Body of pancreas (tissue), 4 donors: ENCODE measurements around the gene AGXT. TPM values are rescaled to one million over a fixed set of nuclear protein-coding genes. Genes with fewer than 3 reads are reported as not detected.

Source experiments
- ATAC-seq: fragments of 150-250 bp; one replicate; pipeline ENCODE4 v1.9.1; 2016
- DNase-seq, 4 donors: peaks; one replicate each; pipeline ENCODE4 v3.0.0-alpha.2; 2019
- H3K27ac ChIP-seq, 4 donors: fragments of 200-600 bp; sonication (generic); 1 replicate in 3 of 4; 2 replicates in 1 of 4; pipeline versions ENCODE4 v1.5.1 to v1.6.1; 2016 to 2019; ENCODE audit warnings: mild to moderate bottlenecking in 1 of 4, mixed read lengths in 1 of 4, moderate library complexity in 1 of 4
- H3K27me3 ChIP-seq, 2 donors: fragments of 200-600 bp; sonication (generic); one replicate each; pipeline ENCODE4 v1.6.0; 2016; ENCODE audit warnings: mild to moderate bottlenecking in 1 of 2
- H3K36me3 ChIP-seq, 2 donors: fragments of 200-600 bp; sonication (generic); replicated peaks in 1 of 2; 2 replicates each; pipeline ENCODE4 v1.5.1; 2016; ENCODE audit warnings: low read depth in 2 of 2; ENCODE audit not compliant: insufficient read depth in 1 of 2
- H3K4me1 ChIP-seq: fragments of 200-600 bp; sonication (generic); one replicate; pipeline ENCODE4 v1.6.0; 2016
- H3K4me3 ChIP-seq, 2 donors: fragments of 200-600 bp; sonication (generic); 1 replicate in 1 of 2; 2 replicates in 1 of 2; pipeline ENCODE4 v1.5.1; 2016 to 2019
- H3K9me3 ChIP-seq, 3 donors: fragments of 200-600 bp; sonication (generic); 1 replicate in 2 of 3; 2 replicates in 1 of 3; pipeline ENCODE4 v1.5.1; 2016
- POLR2A ChIP-seq, 3 donors: fragments of 450-650 bp; IDR thresholded peaks; one replicate each; pipeline ENCODE4 v1.6.1; 2016; ENCODE audit warnings: antibody characterized with exemption in 3 of 3, mild to moderate bottlenecking in 2 of 3
- WGBS, 2 donors: methylation state at CpG; one replicate each; pipeline ENCODE4 v1.1.5; 2017; 5-methylcytosine and 5-hydroxymethylcytosine counted together
- intact Hi-C: fragments of 100-400 bp; cut with DNase I; formaldehyde crosslinking; loops from one replicate; pipeline ENCODE4 v1.15.1; 2023
- total RNA-seq, 2 donors: library from RNA; depleted of rRNA; stranded (reverse); fragments of >200 nt; gene quantifications; one replicate each; pipeline ENCODE4 v1.1.0, GENCODE V29; 2016
- TF ChIP-seq, protein P1 (sequence below), 7 experiments: fragments of 450-650 bp in 4 of 7; fragments of 200-600 bp in 3 of 7; sonication (generic) in 3 of 7; IDR thresholded peaks; one replicate each; pipeline ENCODE4 v1.5.1; 2016 to 2019; ENCODE audit warnings: antibody characterized with exemption in 7 of 7

Gene AGXT
- total RNA-seq, 2 donors from 2014 or later, result 1.6 TPM; not detected in 1

- DNase-seq (peak in 3 of 4 donors; percentile 3 to 11 (median 6)), ATAC-seq (no peak)
- Histone ChIP-seq H3K27me3 (no peaks in the 10 kb centered on the region), H3K4me3 (no peak overlapping the region), H3K27ac (no peak overlapping the region), H3K9me3 (no peaks in the 10 kb centered on the region), H3K4me1 (peaks cover under 1% of the 10 kb centered on the region), H3K36me3 (no peaks in the 10 kb centered on the region)
- intact Hi-C loops, result no loop called here
- 64% methylated on average over 1 of the region's 1 CpG; no CpG with 5 or more reads in 1 of the 2 donors for WGBS, 2 donors
- no peak for TF ChIP-seq POLR2A (IDR thresholded peaks at IDR 0.05)
- TF ChIP-seq, protein P1, sequence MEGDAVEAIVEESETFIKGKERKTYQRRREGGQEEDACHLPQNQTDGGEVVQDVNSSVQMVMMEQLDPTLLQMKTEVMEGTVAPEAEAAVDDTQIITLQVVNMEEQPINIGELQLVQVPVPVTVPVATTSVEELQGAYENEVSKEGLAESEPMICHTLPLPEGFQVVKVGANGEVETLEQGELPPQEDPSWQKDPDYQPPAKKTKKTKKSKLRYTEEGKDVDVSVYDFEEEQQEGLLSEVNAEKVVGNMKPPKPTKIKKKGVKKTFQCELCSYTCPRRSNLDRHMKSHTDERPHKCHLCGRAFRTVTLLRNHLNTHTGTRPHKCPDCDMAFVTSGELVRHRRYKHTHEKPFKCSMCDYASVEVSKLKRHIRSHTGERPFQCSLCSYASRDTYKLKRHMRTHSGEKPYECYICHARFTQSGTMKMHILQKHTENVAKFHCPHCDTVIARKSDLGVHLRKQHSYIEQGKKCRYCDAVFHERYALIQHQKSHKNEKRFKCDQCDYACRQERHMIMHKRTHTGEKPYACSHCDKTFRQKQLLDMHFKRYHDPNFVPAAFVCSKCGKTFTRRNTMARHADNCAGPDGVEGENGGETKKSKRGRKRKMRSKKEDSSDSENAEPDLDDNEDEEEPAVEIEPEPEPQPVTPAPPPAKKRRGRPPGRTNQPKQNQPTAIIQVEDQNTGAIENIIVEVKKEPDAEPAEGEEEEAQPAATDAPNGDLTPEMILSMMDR (IDR thresholded peaks at IDR 0.05), result no peak
These were observed 53.3 kb downstream of the AGXT start for GRCh38 chr2:240921995-240922244.

DNA sequence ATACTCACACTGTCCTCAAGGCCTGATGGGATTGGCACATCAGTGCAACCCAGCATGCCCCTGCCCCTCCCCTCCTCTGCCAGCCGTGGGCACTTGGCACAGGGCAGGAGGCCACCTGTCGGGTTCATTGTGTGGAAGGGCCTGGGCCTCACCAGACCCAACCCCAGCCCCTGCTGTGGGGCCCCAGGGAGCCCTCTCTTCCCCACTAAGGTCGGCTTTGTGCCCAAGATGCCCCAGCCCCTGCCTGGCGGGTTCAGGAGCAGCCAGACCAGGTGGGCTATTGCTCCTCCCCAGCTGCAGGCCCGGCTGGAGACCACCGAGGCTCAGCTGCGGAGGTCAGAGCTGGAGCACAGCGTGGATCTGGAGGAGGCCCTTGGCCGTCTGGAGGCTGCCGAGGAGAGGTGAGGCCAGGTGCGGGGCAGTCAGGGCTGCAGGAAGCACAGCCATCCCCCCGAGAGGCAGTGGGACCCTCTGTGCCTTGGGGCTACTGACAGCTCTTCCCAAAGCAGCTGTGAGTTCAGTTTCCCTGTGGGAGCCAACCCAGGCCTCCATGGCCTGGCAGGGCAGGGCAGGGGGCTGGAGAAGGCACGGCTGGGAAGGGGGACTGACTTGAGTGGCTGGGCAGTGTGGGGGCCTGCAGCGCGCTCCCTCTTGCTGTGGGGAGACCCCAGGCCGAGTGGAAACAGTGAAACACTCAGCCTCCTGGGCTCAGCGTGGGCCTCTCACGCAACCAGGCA lies 53.8 kb downstream of the AGXT start:
- Histone ChIP-seq H3K4me1 (peaks cover 3% of the 10 kb centered on the region), H3K4me3 (no peak overlapping the region), H3K36me3 (no peaks in the 10 kb centered on the region), H3K9me3 (no peaks in the 10 kb centered on the region), H3K27ac (no peak overlapping the region), H3K27me3 (no peaks in the 10 kb centered on the region)
- intact Hi-C loops, result no loop called here
- 72 to 78% methylated on average over 2 to 18 of the region's 18 CpGs for WGBS, 2 donors
- TF ChIP-seq, protein P1 (IDR thresholded peaks at IDR 0.05), result no peak
- TF ChIP-seq POLR2A (IDR thresholded peaks at IDR 0.05), result no peak
- ATAC-seq, result no peak
- peak; percentile 0 to 8 (median 4) for DNase-seq

- ATAC-seq, result no peak
- TF ChIP-seq, protein P1 (IDR thresholded peaks at IDR 0.05), result no peak
- no peak for TF ChIP-seq POLR2A (IDR thresholded peaks at IDR 0.05)
- H3K4me1 ChIP-seq, result peaks cover 3% of the 10 kb centered on the region
- H3K27ac ChIP-seq, result no peak overlapping the region
- 50 to 52% methylated on average over 13 to 15 of the region's 15 CpGs for WGBS, 2 donors
- H3K36me3 ChIP-seq, result no peaks in the 10 kb centered on the region
- H3K9me3 ChIP-seq, result no peaks in the 10 kb centered on the region
- DNase-seq, result peak; percentile 1 to 11 (median 7)
- no peaks in the 10 kb centered on the region for H3K27me3 ChIP-seq
- H3K4me3 ChIP-seq, result no peak overlapping the region
- intact Hi-C loops, result no loop called here
These were observed 54.4 kb downstream of the AGXT start for GRCh38 chr2:240922982-240923537.

DNA sequence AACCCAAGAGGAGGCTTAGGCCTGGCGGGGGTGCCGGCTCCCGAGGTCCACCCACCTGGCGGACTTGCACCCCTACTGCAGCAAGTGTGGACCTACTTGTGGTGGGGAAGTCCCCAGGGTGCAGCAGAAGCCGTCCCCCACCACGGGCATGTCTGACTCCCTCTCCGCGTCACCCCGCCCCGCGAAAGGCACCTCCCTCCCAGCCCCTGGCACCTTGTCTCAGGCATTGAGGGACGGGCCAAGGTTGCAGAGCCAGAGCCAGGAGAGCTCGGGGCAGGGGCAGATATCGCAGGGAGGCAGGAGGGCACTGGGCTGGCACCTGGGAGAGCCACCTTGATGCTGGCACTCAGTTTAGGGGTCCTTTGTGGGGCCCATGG lies 56.6 kb downstream of the AGXT start:
- TF ChIP-seq, protein P1 (IDR thresholded peaks at IDR 0.05), result no peak
- TF ChIP-seq POLR2A (IDR thresholded peaks at IDR 0.05), result no peak
- Histone ChIP-seq H3K27me3 (no peaks in the 10 kb centered on the region), H3K27ac (no peak overlapping the region), H3K4me3 (no peak overlapping the region), H3K36me3 (no peaks in the 10 kb centered on the region), H3K4me1 (peaks cover 3% of the 10 kb centered on the region), H3K9me3 (no peaks in the 10 kb centered on the region)
- WGBS, 2 donors, result 88 to 89% methylated on average over 12 to 14 of the region's 14 CpGs
- ATAC-seq, result no peak
- intact Hi-C loops, result no loop called here
- DNase-seq, result peak; percentile 1 to 11 (median 8)
